GM11168 (cell line): ENCODE data around the gene NIPAL3.

Experiments used
- in situ Hi-C: fragments of 300-500 bp; cut with MboI; formaldehyde crosslinking; loops from one replicate; pipeline ENCODE4 v1.12.0; 2022; ENCODE audit warnings: low sequenced_read_pairs; ENCODE audit not compliant: unreplicated experiment

The NIPAL3 gene

GRCh38 chr1:24390924-24391782 lies 24.4 kb upstream of the NIPAL3 start:
- in situ Hi-C loops: loop anchor here (5.0 kb wide), 1 partner anchor 189 kb away; no protein-coding TSS in a partner anchor

GRCh38 chr1:24391882-24392603 lies 23.6 kb upstream of the NIPAL3 start:
- in situ Hi-C loops: loop anchor here (5.0 kb wide), 1 partner anchor 190 kb away; no protein-coding TSS in a partner anchor

- in situ Hi-C loops: loop anchor here (5.0 kb wide), 1 partner anchor 190 kb away; no protein-coding TSS in a partner anchor
These were observed 23.0 kb upstream of the NIPAL3 start for GRCh38 chr1:24392604-24392946.

GRCh38 chr1:24392982-24393650 lies 22.5 kb upstream of the NIPAL3 start:
- in situ Hi-C loops: loop anchor here (5.0 kb wide), 1 partner anchor 191 kb away; no protein-coding TSS in a partner anchor

- in situ Hi-C loops: loop anchor here (5.0 kb wide), 1 partner anchor 192 kb away; no protein-coding TSS in a partner anchor
These were observed 21.7 kb upstream of the NIPAL3 start for GRCh38 chr1:24393892-24394291.

- in situ Hi-C loops: no loop called here
These were observed 15.5 kb upstream of the NIPAL3 start for GRCh38 chr1:24400065-24400464.

GRCh38 chr1:24403806-24404205 lies 11.8 kb upstream of the NIPAL3 start:
- in situ Hi-C loops: no loop called here

GRCh38 chr1:24406788-24407187 lies 8.8 kb upstream of the NIPAL3 start:
- in situ Hi-C loops: no loop called here

GRCh38 chr1:24409535-24409934 lies 6.1 kb upstream of the NIPAL3 start:
- in situ Hi-C loops: no loop called here

- in situ Hi-C loops: no loop called here
These were observed 4.9 kb upstream of the NIPAL3 start for GRCh38 chr1:24410750-24411149.

GRCh38 chr1:24411963-24412362 lies 3.6 kb upstream of the NIPAL3 start:
- in situ Hi-C loops: no loop called here

- in situ Hi-C loops: no loop called here
These were observed 3.2 kb upstream of the NIPAL3 start for GRCh38 chr1:24412408-24412807.

- in situ Hi-C loops: no loop called here
These were observed 2.0 kb upstream of the NIPAL3 start, which contains the start of gene STPG1 for GRCh38 chr1:24413350-24414163. TSS of gene STPG1 (minus strand) at chr1:24413782. CDS start at chr1:24401388, 12,394 bp downstream.

- in situ Hi-C loops: no loop called here
These were observed 748 bp upstream of the NIPAL3 start for GRCh38 chr1:24414775-24415333.

- in situ Hi-C loops: no loop called here
These were observed 486 bp downstream of the NIPAL3 start for GRCh38 chr1:24415910-24416665.

- in situ Hi-C loops: no loop called here
These were observed 1.2 kb downstream of the NIPAL3 start for GRCh38 chr1:24416666-24417391.

- in situ Hi-C loops: no loop called here
These were observed 2.1 kb downstream of the NIPAL3 start for GRCh38 chr1:24417681-24418080.
